ENCODE results near the gene RGL3. TPM values are rescaled to one million over a fixed set of nuclear protein-coding genes. Genes with fewer than 3 reads are reported as not detected.

The RGL3 gene
- total and polyA plus RNA-seq, 5 donors from 2014 or later: not detected

GRCh38 chr19:11399667-11400066 lies 19.4 kb downstream of the RGL3 start:
- no peak overlapping the region for H3K27ac ChIP-seq (ENCODE audit: insufficient read depth, low read length, poor library complexity, severe bottlenecking)
- peaks cover 4% of the 10 kb centered on the region for H3K27me3 Mint-ChIP-seq
- H3K4me3 ChIP-seq (ENCODE audit: low read depth, low read length): no peak overlapping the region
- H3K4me1 Mint-ChIP-seq: no peaks in the 10 kb centered on the region
- H3K9me3 Mint-ChIP-seq: peaks cover 0 to 2% (median 0%) of the 10 kb centered on the region in 7 donors
- H3K4me1 ChIP-seq (ENCODE audit: control insufficient read depth, insufficient read depth, low read length, poor library complexity, severe bottlenecking): no peaks in the 10 kb centered on the region
- H3K27me3 ChIP-seq (ENCODE audit: control insufficient read depth, insufficient read depth, low read length): no peaks in the 10 kb centered on the region
- DNase-seq (no peak), ATAC-seq (ENCODE audit: low read depth in 2 of 2) (no peak)
- H3K36me3 ChIP-seq (ENCODE audit: control insufficient read depth, insufficient read depth, low read length): no peaks in the 10 kb centered on the region
- H3K27ac Mint-ChIP-seq: no peak overlapping the region
- H3K9me3 ChIP-seq (ENCODE audit: control insufficient read depth in 2 of 2, low read length in 2 of 2): no peaks in the 10 kb centered on the region
- H3K36me3 Mint-ChIP-seq: no peaks in the 10 kb centered on the region
- no peak overlapping the region for H3K4me3 Mint-ChIP-seq

- no peak for DNase-seq
- peaks cover 0 to 3% (median 0%) of the 10 kb centered on the region in 7 donors for H3K9me3 Mint-ChIP-seq
- peak overlapping the region in 1 of 3 donors; percentile 28 for H3K27ac Mint-ChIP-seq
- no peaks in the 10 kb centered on the region for H3K36me3 Mint-ChIP-seq
- H3K27me3 Mint-ChIP-seq: peaks cover 16% of the 10 kb centered on the region
- no peak overlapping the region for H3K4me3 Mint-ChIP-seq
- H3K4me1 Mint-ChIP-seq: peaks cover 2 to 6% (median 4%) of the 10 kb centered on the region in 4 donors
- no peaks in the 10 kb centered on the region for H3K27me3 ChIP-seq (ENCODE audit: control insufficient read depth, insufficient read depth, low read length)
- ATAC-seq (ENCODE audit: low read depth in 2 of 2): no peak
- no peaks in the 10 kb centered on the region for H3K36me3 ChIP-seq (ENCODE audit: control insufficient read depth, insufficient read depth, low read length)
- no peak overlapping the region for H3K4me3 ChIP-seq (ENCODE audit: low read depth, low read length)
- H3K4me1 ChIP-seq (ENCODE audit: control insufficient read depth, insufficient read depth, low read length, poor library complexity, severe bottlenecking): no peaks in the 10 kb centered on the region
- no peaks in the 10 kb centered on the region for H3K9me3 ChIP-seq (ENCODE audit: control insufficient read depth in 2 of 2, low read length in 2 of 2)
- H3K27ac ChIP-seq (ENCODE audit: insufficient read depth, low read length, poor library complexity, severe bottlenecking): no peak overlapping the region
Observed at GRCh38 chr19:11397089-11397610, 22.0 kb downstream of the RGL3 start.

- H3K27me3 Mint-ChIP-seq: peaks cover 16% of the 10 kb centered on the region
- Histone ChIP-seq H3K27me3 (ENCODE audit: control insufficient read depth, insufficient read depth, low read length) (no peaks in the 10 kb centered on the region), H3K4me1 (ENCODE audit: control insufficient read depth, insufficient read depth, low read length, poor library complexity, severe bottlenecking) (peaks cover 4% of the 10 kb centered on the region), H3K9me3 (ENCODE audit: control insufficient read depth in 2 of 2, low read length in 2 of 2) (peaks cover 3 to 6% of the 10 kb centered on the region in 2 experiments), H3K4me3 (ENCODE audit: low read depth, low read length) (no peak overlapping the region), H3K27ac (ENCODE audit: insufficient read depth, low read length, poor library complexity, severe bottlenecking) (no peak overlapping the region), H3K36me3 (ENCODE audit: control insufficient read depth, insufficient read depth, low read length) (no peaks in the 10 kb centered on the region)
- no peaks in the 10 kb centered on the region for H3K36me3 Mint-ChIP-seq
- H3K9me3 Mint-ChIP-seq: peaks cover 0 to 4% (median 0%) of the 10 kb centered on the region in 7 donors
- peaks cover 5 to 11% (median 7%) of the 10 kb centered on the region in 4 donors for H3K4me1 Mint-ChIP-seq
- ATAC-seq (ENCODE audit: low read depth in 2 of 2) (no peak), DNase-seq (no peak)
- H3K4me3 Mint-ChIP-seq: no peak overlapping the region
- no peak overlapping the region for H3K27ac Mint-ChIP-seq
Observed at GRCh38 chr19:11390933-11391680, 28.0 kb downstream of the RGL3 start.

GRCh38 chr19:11390359-11390758 lies 28.8 kb downstream of the RGL3 start:
- Histone ChIP-seq H3K36me3 (ENCODE audit: control insufficient read depth, insufficient read depth, low read length) (no peaks in the 10 kb centered on the region), H3K4me3 (ENCODE audit: low read depth, low read length) (no peak overlapping the region), H3K27me3 (ENCODE audit: control insufficient read depth, insufficient read depth, low read length) (no peaks in the 10 kb centered on the region), H3K9me3 (ENCODE audit: control insufficient read depth in 2 of 2, low read length in 2 of 2) (peaks cover 3 to 6% of the 10 kb centered on the region in 2 experiments), H3K4me1 (ENCODE audit: control insufficient read depth, insufficient read depth, low read length, poor library complexity, severe bottlenecking) (peaks cover 4% of the 10 kb centered on the region), H3K27ac (ENCODE audit: insufficient read depth, low read length, poor library complexity, severe bottlenecking) (no peak overlapping the region)
- H3K27me3 Mint-ChIP-seq: peaks cover 15% of the 10 kb centered on the region
- DNase-seq: no peak
- H3K4me3 Mint-ChIP-seq: no peak overlapping the region
- no peak overlapping the region for H3K27ac Mint-ChIP-seq
- peaks cover 0 to 4% (median 0%) of the 10 kb centered on the region in 7 donors for H3K9me3 Mint-ChIP-seq
- peaks cover 5 to 11% (median 7%) of the 10 kb centered on the region in 4 donors for H3K4me1 Mint-ChIP-seq
- H3K36me3 Mint-ChIP-seq: no peaks in the 10 kb centered on the region
- no peak for ATAC-seq (ENCODE audit: low read depth in 2 of 2)

- Histone ChIP-seq H3K36me3 (ENCODE audit: control insufficient read depth, insufficient read depth, low read length) (no peaks in the 10 kb centered on the region), H3K4me1 (ENCODE audit: control insufficient read depth, insufficient read depth, low read length, poor library complexity, severe bottlenecking) (peaks cover 18% of the 10 kb centered on the region), H3K4me3 (ENCODE audit: low read depth, low read length) (no peak overlapping the region), H3K27ac (ENCODE audit: insufficient read depth, low read length, poor library complexity, severe bottlenecking) (no peak overlapping the region), H3K9me3 (ENCODE audit: control insufficient read depth in 2 of 2, low read length in 2 of 2) (peaks cover 3 to 6% of the 10 kb centered on the region in 2 experiments), H3K27me3 (ENCODE audit: control insufficient read depth, insufficient read depth, low read length) (no peaks in the 10 kb centered on the region)
- Mint-ChIP-seq H3K27ac (peak overlapping the region in 2 of 3 donors; percentile 39 to 77), H3K9me3 (peaks cover 0 to 4% (median 0%) of the 10 kb centered on the region in 7 donors), H3K4me1 (peaks cover 0 to 17% (median 6%) of the 10 kb centered on the region in 4 donors), H3K36me3 (no peaks in the 10 kb centered on the region), H3K27me3 (peaks cover 7% of the 10 kb centered on the region), H3K4me3 (peak overlapping the region in 1 of 4 donors; percentile 67)
- no peak for ATAC-seq (ENCODE audit: low read depth in 2 of 2)
- peak in 2 of 3 donors; percentile 34 to 47 for DNase-seq
Observed at GRCh38 chr19:11387162-11388034, 31.7 kb downstream of the RGL3 start.

- peaks cover 5 to 40% (median 21%) of the 10 kb centered on the region in 4 donors for H3K4me1 Mint-ChIP-seq
- H3K27ac Mint-ChIP-seq: peak overlapping the region in 1 of 3 donors; percentile 38
- ATAC-seq (ENCODE audit: low read depth in 2 of 2): no peak
Observed at GRCh38 chr19:11384778-11385129, 34.4 kb downstream of the RGL3 start.

GRCh38 chr19:11383706-11384048 lies 35.4 kb downstream of the RGL3 start:
- no peak overlapping the region for H3K27ac Mint-ChIP-seq
- H3K9me3 ChIP-seq (ENCODE audit: control insufficient read depth in 2 of 2, low read length in 2 of 2): no peaks in the 10 kb centered on the region
- peak overlapping the region in 1 of 4 donors; percentile 57 for H3K4me3 Mint-ChIP-seq
- no peak overlapping the region for H3K4me3 ChIP-seq (ENCODE audit: low read depth, low read length)
- no peaks in the 10 kb centered on the region for H3K9me3 Mint-ChIP-seq
- no peaks in the 10 kb centered on the region for H3K36me3 ChIP-seq (ENCODE audit: control insufficient read depth, insufficient read depth, low read length)
- no peaks in the 10 kb centered on the region for H3K36me3 Mint-ChIP-seq
- peaks cover 38% of the 10 kb centered on the region for H3K4me1 ChIP-seq (ENCODE audit: control insufficient read depth, insufficient read depth, low read length, poor library complexity, severe bottlenecking)
- no peak for ATAC-seq (ENCODE audit: low read depth in 2 of 2)
- no peak overlapping the region for H3K27ac ChIP-seq (ENCODE audit: insufficient read depth, low read length, poor library complexity, severe bottlenecking)
- no peak for DNase-seq
- H3K27me3 ChIP-seq (ENCODE audit: control insufficient read depth, insufficient read depth, low read length): no peaks in the 10 kb centered on the region
- H3K4me1 Mint-ChIP-seq: peaks cover 5 to 47% (median 22%) of the 10 kb centered on the region in 4 donors
- peaks cover 19% of the 10 kb centered on the region for H3K27me3 Mint-ChIP-seq

More at GRCh38 chr19:11384778-11385129, 34.4 kb downstream of the RGL3 start:
- DNase-seq: no peak
- Histone ChIP-seq H3K27ac (ENCODE audit: insufficient read depth, low read length, poor library complexity, severe bottlenecking) (no peak overlapping the region), H3K36me3 (ENCODE audit: control insufficient read depth, insufficient read depth, low read length) (no peaks in the 10 kb centered on the region), H3K4me3 (ENCODE audit: low read depth, low read length) (no peak overlapping the region), H3K9me3 (ENCODE audit: control insufficient read depth in 2 of 2, low read length in 2 of 2) (no peaks in the 10 kb centered on the region), H3K4me1 (ENCODE audit: control insufficient read depth, insufficient read depth, low read length, poor library complexity, severe bottlenecking) (peaks cover 38% of the 10 kb centered on the region), H3K27me3 (ENCODE audit: control insufficient read depth, insufficient read depth, low read length) (no peaks in the 10 kb centered on the region)
- Mint-ChIP-seq H3K27me3 (peaks cover 19% of the 10 kb centered on the region), H3K9me3 (no peaks in the 10 kb centered on the region), H3K36me3 (no peaks in the 10 kb centered on the region), H3K4me3 (peak overlapping the region; percentile 45 to 71 (median 62))
